Body of pancreas (tissue), 4 donors: ENCODE results near the gene ADAMTSL2. TPM values are rescaled to one million over a fixed set of nuclear protein-coding genes. Genes with fewer than 3 reads are reported as not detected.

ENCODE experiments used
- ATAC-seq: fragments of 150-250 bp; one replicate; pipeline ENCODE4 v1.9.1; 2016
- DNase-seq, 4 donors: peaks; one replicate each; pipeline ENCODE4 v3.0.0-alpha.2; 2019
- H3K27ac ChIP-seq, 4 donors: fragments of 200-600 bp; sonication (generic); 1 replicate in 3 of 4; 2 replicates in 1 of 4; pipeline versions ENCODE4 v1.5.1 to v1.6.1; 2016 to 2019; ENCODE audit warnings: mild to moderate bottlenecking in 1 of 4, mixed read lengths in 1 of 4, moderate library complexity in 1 of 4
- H3K27me3 ChIP-seq, 2 donors: fragments of 200-600 bp; sonication (generic); one replicate each; pipeline ENCODE4 v1.6.0; 2016; ENCODE audit warnings: mild to moderate bottlenecking in 1 of 2
- H3K36me3 ChIP-seq, 2 donors: fragments of 200-600 bp; sonication (generic); replicated peaks in 1 of 2; 2 replicates each; pipeline ENCODE4 v1.5.1; 2016; ENCODE audit warnings: low read depth in 2 of 2; ENCODE audit not compliant: insufficient read depth in 1 of 2
- H3K4me1 ChIP-seq: fragments of 200-600 bp; sonication (generic); one replicate; pipeline ENCODE4 v1.6.0; 2016
- H3K4me3 ChIP-seq, 2 donors: fragments of 200-600 bp; sonication (generic); 1 replicate in 1 of 2; 2 replicates in 1 of 2; pipeline ENCODE4 v1.5.1; 2016 to 2019
- H3K9me3 ChIP-seq, 3 donors: fragments of 200-600 bp; sonication (generic); 1 replicate in 2 of 3; 2 replicates in 1 of 3; pipeline ENCODE4 v1.5.1; 2016
- CTCF ChIP-seq, 7 experiments: fragments of 450-650 bp in 4 of 7; fragments of 200-600 bp in 3 of 7; sonication (generic) in 3 of 7; IDR thresholded peaks; one replicate each; pipeline ENCODE4 v1.5.1; 2016 to 2019; ENCODE audit warnings: antibody characterized with exemption in 7 of 7
- POLR2A ChIP-seq, 3 donors: fragments of 450-650 bp; IDR thresholded peaks; one replicate each; pipeline ENCODE4 v1.6.1; 2016; ENCODE audit warnings: antibody characterized with exemption in 3 of 3, mild to moderate bottlenecking in 2 of 3
- WGBS, 2 donors: methylation state at CpG; one replicate each; pipeline ENCODE4 v1.1.5; 2017; 5-methylcytosine and 5-hydroxymethylcytosine counted together
- intact Hi-C: fragments of 100-400 bp; cut with DNase I; formaldehyde crosslinking; loops from one replicate; pipeline ENCODE4 v1.15.1; 2023
- total RNA-seq, 2 donors: library from RNA; depleted of rRNA; stranded (reverse); fragments of >200 nt; gene quantifications; one replicate each; pipeline ENCODE4 v1.1.0, GENCODE V29; 2016

Gene ADAMTSL2
- total RNA-seq, 2 donors from 2014 or later = 4.2 to 21.8 TPM

- peaks cover 0 to 2% (median 0%) of the 10 kb centered on the region in 3 donors for H3K9me3 ChIP-seq
- no peak for TF ChIP-seq POLR2A (IDR thresholded peaks at IDR 0.05)
- TF ChIP-seq CTCF (IDR thresholded peaks at IDR 0.05) = no peak
- H3K4me1 ChIP-seq = peaks cover 30% of the 10 kb centered on the region
- H3K4me3 ChIP-seq = no peak overlapping the region
- peak overlapping the region in 1 of 4 donors; percentile 17 for H3K27ac ChIP-seq
- 84 to 89% methylated on average over 19 to 24 of the region's 24 CpGs for WGBS, 2 donors
- DNase-seq = no peak
- intact Hi-C loops = no loop called here
- H3K36me3 ChIP-seq = no peaks in the 10 kb centered on the region
- no peaks in the 10 kb centered on the region for H3K27me3 ChIP-seq
- no peak for ATAC-seq
These were observed 27.1 kb upstream of the ADAMTSL2 start for GRCh38 chr9:133507246-133507965.

GRCh38 chr9:133508046-133508445 is 26.5 kb upstream of the ADAMTSL2 start:
- WGBS, 2 donors = 90 to 94% methylated on average over 8 of the region's 8 CpGs
- no peak for ATAC-seq
- Histone ChIP-seq H3K27ac (no peak overlapping the region), H3K27me3 (no peaks in the 10 kb centered on the region), H3K36me3 (no peaks in the 10 kb centered on the region), H3K4me3 (no peak overlapping the region), H3K4me1 (peaks cover 30% of the 10 kb centered on the region), H3K9me3 (no peaks in the 10 kb centered on the region)
- no peak for TF ChIP-seq POLR2A (IDR thresholded peaks at IDR 0.05)
- TF ChIP-seq CTCF (IDR thresholded peaks at IDR 0.05) = no peak
- intact Hi-C loops = no loop called here
- no peak for DNase-seq

- Histone ChIP-seq H3K27me3 (no peaks in the 10 kb centered on the region), H3K4me1 (peaks cover 31% of the 10 kb centered on the region), H3K4me3 (no peak overlapping the region), H3K36me3 (no peaks in the 10 kb centered on the region), H3K9me3 (no peaks in the 10 kb centered on the region), H3K27ac (peak overlapping the region; percentile 12 to 57 (median 50))
- TF ChIP-seq POLR2A (IDR thresholded peaks at IDR 0.05) (no peak), CTCF (IDR thresholded peaks at IDR 0.05) (no peak)
- intact Hi-C loops = no loop called here
- ATAC-seq (peak; percentile 50), DNase-seq (peak; percentile 33 to 76 (median 65))
- 5 to 7% methylated on average over 20 to 26 of the region's 26 CpGs for WGBS, 2 donors
These were observed 25.1 kb upstream of the ADAMTSL2 start for GRCh38 chr9:133509179-133510083.

- DNase-seq (no peak), ATAC-seq (no peak)
- WGBS, 2 donors = 91% methylated on average over 12 to 22 of the region's 27 CpGs
- intact Hi-C loops = no loop called here
- Histone ChIP-seq H3K27ac (no peak overlapping the region), H3K4me1 (peaks cover 29% of the 10 kb centered on the region), H3K9me3 (no peaks in the 10 kb centered on the region), H3K36me3 (no peaks in the 10 kb centered on the region), H3K4me3 (no peak overlapping the region), H3K27me3 (no peaks in the 10 kb centered on the region)
- TF ChIP-seq POLR2A (IDR thresholded peaks at IDR 0.05) (no peak), CTCF (IDR thresholded peaks at IDR 0.05) (no peak)
These were observed 23.5 kb upstream of the ADAMTSL2 start for GRCh38 chr9:133510926-133511505.
